ENCODE results near the gene NOP9. TPM values are rescaled to one million over a fixed set of nuclear protein-coding genes. Genes with fewer than 3 reads are reported as not detected.

Gene NOP9
- total and polyA plus RNA-seq, 7 donors, result 7.8 to 29.0 (median 14.6) TPM

DNA sequence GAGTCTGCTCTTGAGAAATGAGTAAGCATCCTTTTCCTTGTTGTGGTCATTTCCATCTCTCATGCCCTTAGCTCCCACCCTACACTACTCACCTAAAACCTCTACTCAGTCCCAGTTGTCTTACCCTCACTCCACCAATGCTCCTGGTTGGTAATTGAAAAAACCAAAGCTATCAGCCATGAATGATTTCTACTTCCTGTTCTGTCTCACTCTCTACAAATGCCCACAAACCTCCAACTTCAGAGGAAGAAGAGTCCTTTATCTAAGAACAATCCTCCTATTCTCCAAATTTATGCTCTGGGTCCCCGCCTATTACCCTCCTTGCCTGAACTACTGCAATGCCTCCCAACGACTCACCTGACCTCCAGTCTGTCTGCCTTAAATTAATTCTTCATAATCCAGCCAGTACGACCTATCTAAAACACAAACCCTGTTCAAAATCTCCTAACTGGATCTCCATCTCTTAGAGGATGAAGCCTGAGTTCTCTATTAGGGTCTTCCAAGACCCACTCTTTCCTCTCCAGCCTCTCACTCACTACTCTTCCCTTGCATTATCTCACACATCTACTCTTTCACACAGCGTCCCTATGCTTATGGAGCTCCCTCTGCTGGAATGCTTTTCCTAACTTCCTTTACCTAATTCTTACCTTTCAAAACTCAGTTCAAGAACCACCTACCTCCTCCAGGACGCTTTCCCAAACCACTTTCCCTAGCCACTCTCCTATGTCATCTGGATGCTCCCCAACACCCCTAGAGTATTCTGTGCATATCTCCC is 2.3 kb upstream of the NOP9 start:
- peaks cover 0 to 31% (median 25%) of the 10 kb centered on the region in 4 donors for H3K4me1 ChIP-seq
- no peaks in the 10 kb centered on the region for H3K9me3 ChIP-seq
- WGBS, 2 donors, result 31 to 48% methylated on average over 5 of the region's 5 CpGs
- H3K4me3 ChIP-seq, result no peak overlapping the region
- H3K27ac ChIP-seq, result no peak overlapping the region
- no peaks in the 10 kb centered on the region for H3K27me3 ChIP-seq
- TF ChIP-seq, protein P1, sequence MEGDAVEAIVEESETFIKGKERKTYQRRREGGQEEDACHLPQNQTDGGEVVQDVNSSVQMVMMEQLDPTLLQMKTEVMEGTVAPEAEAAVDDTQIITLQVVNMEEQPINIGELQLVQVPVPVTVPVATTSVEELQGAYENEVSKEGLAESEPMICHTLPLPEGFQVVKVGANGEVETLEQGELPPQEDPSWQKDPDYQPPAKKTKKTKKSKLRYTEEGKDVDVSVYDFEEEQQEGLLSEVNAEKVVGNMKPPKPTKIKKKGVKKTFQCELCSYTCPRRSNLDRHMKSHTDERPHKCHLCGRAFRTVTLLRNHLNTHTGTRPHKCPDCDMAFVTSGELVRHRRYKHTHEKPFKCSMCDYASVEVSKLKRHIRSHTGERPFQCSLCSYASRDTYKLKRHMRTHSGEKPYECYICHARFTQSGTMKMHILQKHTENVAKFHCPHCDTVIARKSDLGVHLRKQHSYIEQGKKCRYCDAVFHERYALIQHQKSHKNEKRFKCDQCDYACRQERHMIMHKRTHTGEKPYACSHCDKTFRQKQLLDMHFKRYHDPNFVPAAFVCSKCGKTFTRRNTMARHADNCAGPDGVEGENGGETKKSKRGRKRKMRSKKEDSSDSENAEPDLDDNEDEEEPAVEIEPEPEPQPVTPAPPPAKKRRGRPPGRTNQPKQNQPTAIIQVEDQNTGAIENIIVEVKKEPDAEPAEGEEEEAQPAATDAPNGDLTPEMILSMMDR (IDR thresholded peaks at IDR 0.05), result peak in 2 of 4 experiments; percentile 9 to 30
- TF ChIP-seq EP300 (IDR thresholded peaks at IDR 0.05), result no peak
- peaks cover 6 to 39% (median 19%) of the 10 kb centered on the region in 4 donors for H3K36me3 ChIP-seq
- DNase-seq, result no peak
- intact Hi-C loops (cut with DNase I), result loop anchor here (1.0 kb wide), 1 partner anchor 54 kb away; no protein-coding TSS in a partner anchor

DNA sequence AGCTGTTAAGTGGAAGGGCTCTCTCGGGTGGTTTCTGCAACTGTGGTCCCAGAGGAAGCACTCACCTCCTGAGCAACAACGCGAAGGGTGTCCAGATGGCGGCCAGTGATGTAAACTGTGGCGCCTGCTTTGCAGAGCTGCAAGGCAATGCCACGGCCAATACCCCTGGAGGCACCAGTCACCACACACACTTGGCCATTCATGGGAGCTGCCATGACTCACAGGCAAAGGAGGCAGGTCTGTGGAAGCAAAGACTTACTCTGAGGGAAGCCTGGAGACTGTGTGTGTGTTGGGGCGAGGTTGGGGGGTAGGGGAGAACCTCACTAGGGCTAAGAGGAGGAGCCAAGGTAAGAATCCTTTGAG is 777 bp upstream of the NOP9 start:
- peak overlapping the region; percentile 67 to 81 (median 76) for H3K4me3 ChIP-seq
- peaks cover 0 to 31% (median 25%) of the 10 kb centered on the region in 4 donors for H3K4me1 ChIP-seq
- DNase-seq, result no peak
- H3K9me3 ChIP-seq, result no peaks in the 10 kb centered on the region
- TF ChIP-seq EP300 (IDR thresholded peaks at IDR 0.05), result no peak
- no peak for TF ChIP-seq POLR2AphosphoS5 (IDR thresholded peaks at IDR 0.05)
- TF ChIP-seq, protein P1 (IDR thresholded peaks at IDR 0.05), result no peak
- TF ChIP-seq POLR2A (IDR thresholded peaks at IDR 0.05), result no peak
- no peaks in the 10 kb centered on the region for H3K27me3 ChIP-seq
- peak overlapping the region; percentile 79 to 88 (median 86) for H3K27ac ChIP-seq
- H3K36me3 ChIP-seq, result peaks cover 18 to 49% (median 33%) of the 10 kb centered on the region in 4 donors
- WGBS, 2 donors, result 52 to 61% methylated on average over 7 of the region's 7 CpGs
- intact Hi-C loops (cut with DNase I), result no loop called here

DNA sequence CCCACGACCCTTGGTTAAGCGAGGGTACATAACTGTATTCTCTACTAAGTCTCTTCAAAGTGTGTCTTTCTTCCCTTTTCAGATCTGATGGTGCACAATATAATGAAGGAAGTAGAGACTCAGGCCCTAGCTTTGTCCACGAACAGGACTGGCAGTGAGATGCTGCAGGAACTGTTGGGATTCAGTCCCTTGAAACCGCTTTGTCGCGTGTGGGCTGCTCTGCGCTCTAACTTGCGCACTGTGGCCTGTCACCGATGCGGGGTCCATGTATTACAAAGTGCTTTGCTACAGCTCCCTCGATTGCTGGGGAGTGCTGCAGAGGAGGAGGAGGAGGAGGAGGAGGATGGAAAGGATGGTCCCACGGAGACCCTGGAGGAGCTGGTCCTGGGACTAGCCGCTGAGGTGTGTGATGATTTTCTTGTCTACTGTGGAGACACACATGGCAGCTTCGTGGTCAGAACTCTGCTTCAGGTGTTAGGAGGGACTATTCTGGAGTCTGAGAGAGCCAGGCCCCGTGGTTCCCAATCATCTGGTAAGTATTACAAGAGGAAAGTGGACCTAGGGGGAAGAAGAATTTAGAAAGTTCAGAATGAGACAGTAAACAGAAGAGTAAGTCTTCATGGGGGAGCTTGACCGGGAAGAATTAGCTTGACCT is 803 bp downstream of the NOP9 start:
- no peak for DNase-seq
- Histone ChIP-seq H3K27me3 (no peaks in the 10 kb centered on the region), H3K27ac (peak overlapping the region; percentile 79 to 88 (median 86)), H3K4me1 (peaks cover 0 to 31% (median 25%) of the 10 kb centered on the region in 4 donors), H3K9me3 (no peaks in the 10 kb centered on the region), H3K36me3 (peaks cover 34 to 55% (median 47%) of the 10 kb centered on the region in 4 donors), H3K4me3 (peak overlapping the region; percentile 67 to 81 (median 76))
- WGBS, 2 donors, result 18 to 30% methylated on average over 16 of the region's 16 CpGs
- TF ChIP-seq EP300 (IDR thresholded peaks at IDR 0.05), result no peak
- TF ChIP-seq POLR2AphosphoS5 (IDR thresholded peaks at IDR 0.05), result no peak
- TF ChIP-seq, protein P1 (IDR thresholded peaks at IDR 0.05), result no peak
- no peak for TF ChIP-seq POLR2A (IDR thresholded peaks at IDR 0.05)
- intact Hi-C loops (cut with DNase I), result no loop called here

DNA sequence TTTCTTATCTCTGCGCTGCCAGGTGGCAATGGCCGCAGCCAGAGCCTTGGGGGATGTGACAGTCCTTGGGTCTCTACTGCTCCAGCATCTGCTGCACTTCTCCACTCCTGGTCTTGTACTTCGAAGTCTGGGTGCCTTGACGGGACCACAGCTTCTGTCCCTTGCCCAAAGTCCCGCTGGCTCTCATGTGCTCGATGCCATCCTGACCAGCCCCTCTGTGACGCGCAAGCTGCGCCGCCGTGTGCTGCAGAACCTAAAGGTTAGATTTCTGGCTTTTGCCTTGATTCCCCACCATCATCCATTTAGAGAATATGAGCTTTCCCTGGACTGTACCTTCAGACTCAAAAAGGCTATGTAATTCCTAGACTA is 4.4 kb downstream of the NOP9 start:
- no peaks in the 10 kb centered on the region for H3K9me3 ChIP-seq
- no peak overlapping the region for H3K4me3 ChIP-seq
- peaks cover 0 to 28% (median 20%) of the 10 kb centered on the region in 4 donors for H3K4me1 ChIP-seq
- no peak for DNase-seq
- peaks cover 43 to 64% (median 44%) of the 10 kb centered on the region in 4 donors for H3K36me3 ChIP-seq
- TF ChIP-seq POLR2AphosphoS5 (IDR thresholded peaks at IDR 0.05) (no peak), POLR2A (IDR thresholded peaks at IDR 0.05) (no peak), EP300 (IDR thresholded peaks at IDR 0.05) (no peak)
- TF ChIP-seq, protein P1 (IDR thresholded peaks at IDR 0.05), result no peak
- no peaks in the 10 kb centered on the region for H3K27me3 ChIP-seq
- no peak overlapping the region for H3K27ac ChIP-seq
- intact Hi-C loops (cut with DNase I), result no loop called here
- WGBS, 2 donors, result 97% methylated on average over 11 of the region's 11 CpGs

Data from sigmoid colon (tissue), 7 donors.